Uterus (tissue), 2 donors: ENCODE data around the gene ARHGAP8.
"Not testable (repeated sequence)": the region's sequence is repeated elsewhere in the genome, so short reads cannot be mapped to it uniquely, and the experiment has no call there.

Source experiments
- POLR2A ChIP-seq, 2 donors: fragments of 450-650 bp; IDR thresholded peaks; one replicate each; pipeline ENCODE4 v1.6.1; 2016; ENCODE audit warnings: antibody characterized with exemption in 2 of 2, mild to moderate bottlenecking in 1 of 2, moderate library complexity in 1 of 2
- TF ChIP-seq, protein P1 (sequence below), 4 experiments: fragments of 200-600 bp in 2 of 4; fragments of 450-650 bp in 2 of 4; sonication (generic) in 2 of 4; IDR thresholded peaks; one replicate each; pipeline ENCODE4 v1.5.1; 2016 to 2019; ENCODE audit warnings: antibody characterized with exemption in 4 of 4, mild to moderate bottlenecking in 2 of 4, moderate library complexity in 1 of 4

DNA sequence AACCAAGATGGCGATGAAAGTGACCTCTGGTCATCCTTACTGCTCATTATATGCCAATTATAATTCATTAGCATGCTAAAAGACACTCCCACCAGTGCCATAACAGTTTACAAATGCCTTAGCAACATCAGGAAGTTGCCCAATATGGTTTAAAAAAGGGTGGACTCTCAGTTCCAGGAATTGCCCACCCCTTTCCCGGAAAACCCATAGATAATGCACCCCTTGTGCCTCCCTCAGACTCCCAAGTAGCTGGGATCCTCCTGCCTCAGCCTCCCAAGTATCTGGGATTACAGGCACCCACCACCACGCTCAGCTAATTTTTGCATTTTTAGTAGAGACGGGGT is 4.6 kb upstream of the ARHGAP8 start:
- TF ChIP-seq POLR2A (IDR thresholded peaks at IDR 0.05) = not testable (repeated sequence)
- TF ChIP-seq, protein P1, sequence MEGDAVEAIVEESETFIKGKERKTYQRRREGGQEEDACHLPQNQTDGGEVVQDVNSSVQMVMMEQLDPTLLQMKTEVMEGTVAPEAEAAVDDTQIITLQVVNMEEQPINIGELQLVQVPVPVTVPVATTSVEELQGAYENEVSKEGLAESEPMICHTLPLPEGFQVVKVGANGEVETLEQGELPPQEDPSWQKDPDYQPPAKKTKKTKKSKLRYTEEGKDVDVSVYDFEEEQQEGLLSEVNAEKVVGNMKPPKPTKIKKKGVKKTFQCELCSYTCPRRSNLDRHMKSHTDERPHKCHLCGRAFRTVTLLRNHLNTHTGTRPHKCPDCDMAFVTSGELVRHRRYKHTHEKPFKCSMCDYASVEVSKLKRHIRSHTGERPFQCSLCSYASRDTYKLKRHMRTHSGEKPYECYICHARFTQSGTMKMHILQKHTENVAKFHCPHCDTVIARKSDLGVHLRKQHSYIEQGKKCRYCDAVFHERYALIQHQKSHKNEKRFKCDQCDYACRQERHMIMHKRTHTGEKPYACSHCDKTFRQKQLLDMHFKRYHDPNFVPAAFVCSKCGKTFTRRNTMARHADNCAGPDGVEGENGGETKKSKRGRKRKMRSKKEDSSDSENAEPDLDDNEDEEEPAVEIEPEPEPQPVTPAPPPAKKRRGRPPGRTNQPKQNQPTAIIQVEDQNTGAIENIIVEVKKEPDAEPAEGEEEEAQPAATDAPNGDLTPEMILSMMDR (IDR thresholded peaks at IDR 0.05) = not testable (repeated sequence)
